Endothelial cell of hepatic sinusoid (primary cell): ENCODE measurements around the gene DUS2.
"Not testable (repeated sequence)": the region's sequence is repeated elsewhere in the genome, so short reads cannot be mapped to it uniquely, and the experiment has no call there.

Experiments used
- in situ Hi-C: cut with HindIII; loops from 2 replicates; pipeline ENCODE4 v1.10.0; 2017; ENCODE audit warnings: low sequenced_read_pairs

Gene DUS2

GRCh38 chr16:67998231-67998778 is 24.8 kb upstream of the DUS2 start:
- in situ Hi-C loops = not testable (repeated sequence)

- in situ Hi-C loops = not testable (repeated sequence)
Measured at GRCh38 chr16:67998779-67999688, 24.1 kb upstream of the DUS2 start, which contains the start of gene DPEP2. Gene DPEP2, minus strand, starts transcription at chr16:67999484. Its CDS starts 6,272 bp downstream, at chr16:67993212.

GRCh38 chr16:67999985-68000384 is 23.1 kb upstream of the DUS2 start:
- in situ Hi-C loops = loop anchor here (10.0 kb wide), 1 partner anchor 115 kb away; the partner anchor contains the start of gene NRN1L

- in situ Hi-C loops = loop anchor here (10.0 kb wide), 1 partner anchor 116 kb away; the partner anchor contains the start of gene NRN1L
Measured at GRCh38 chr16:68000450-68000849, 22.6 kb upstream of the DUS2 start.

DNA sequence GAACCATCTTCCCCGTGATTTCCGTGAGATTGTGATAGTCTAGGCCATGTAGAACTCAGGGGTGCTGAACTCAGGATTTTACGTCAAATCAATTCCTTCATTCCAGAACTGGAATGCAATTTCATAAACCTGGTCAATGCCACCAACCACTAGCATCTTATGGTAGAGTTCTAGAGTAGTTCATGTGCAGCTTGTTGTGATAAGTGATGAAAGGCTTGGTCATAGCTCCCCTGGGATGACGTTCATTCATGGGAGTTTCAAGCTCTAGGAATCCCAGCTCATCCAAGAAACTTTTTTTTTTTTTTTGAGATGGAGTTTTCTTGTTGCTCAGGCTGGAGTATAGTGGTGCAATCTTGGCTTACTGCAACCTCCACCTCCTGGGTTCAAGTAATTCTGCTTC is 20.1 kb upstream of the DUS2 start:
- in situ Hi-C loops = loop anchor here (10.0 kb wide), 1 partner anchor 118 kb away; the partner anchor contains the start of gene NRN1L

- in situ Hi-C loops = loop anchor here (10.0 kb wide), 1 partner anchor 120 kb away; the partner anchor contains the start of gene NRN1L
Measured at GRCh38 chr16:68005211-68005610, 17.9 kb upstream of the DUS2 start.

GRCh38 chr16:68005786-68006286 is 17.2 kb upstream of the DUS2 start:
- in situ Hi-C loops = loop anchor here (10.0 kb wide), 1 partner anchor 121 kb away; the partner anchor contains the start of gene NRN1L

- in situ Hi-C loops = loop anchor here (10.0 kb wide), 1 partner anchor 124 kb away; the partner anchor contains the start of gene NRN1L
Measured at GRCh38 chr16:68009157-68009735, 13.8 kb upstream of the DUS2 start.

GRCh38 chr16:68009872-68010271 is 13.2 kb upstream of the DUS2 start:
- in situ Hi-C loops = loop anchor here (10.0 kb wide), 1 partner anchor 125 kb away; the partner anchor contains the start of gene NRN1L

DNA sequence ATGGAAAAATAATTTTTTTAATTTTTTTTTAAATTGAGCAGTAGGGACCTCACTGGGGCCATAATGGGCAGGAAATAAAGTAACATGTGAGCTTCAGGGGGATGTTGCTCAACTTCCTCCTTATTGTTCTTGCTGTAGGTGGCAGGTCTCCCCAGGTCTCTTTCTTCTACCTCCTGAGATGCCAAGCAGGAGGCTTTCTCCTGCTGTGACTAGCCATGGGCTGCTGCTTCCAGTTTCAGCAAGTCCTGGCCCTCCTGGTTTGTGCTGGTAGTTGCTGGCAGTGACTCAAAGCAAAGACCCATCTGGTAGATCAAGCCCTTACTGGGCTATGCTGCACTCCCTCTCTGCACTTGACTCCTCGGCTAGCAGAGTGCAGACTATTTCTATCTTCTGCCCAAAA is 9.6 kb upstream of the DUS2 start:
- in situ Hi-C loops = no loop called here

DNA sequence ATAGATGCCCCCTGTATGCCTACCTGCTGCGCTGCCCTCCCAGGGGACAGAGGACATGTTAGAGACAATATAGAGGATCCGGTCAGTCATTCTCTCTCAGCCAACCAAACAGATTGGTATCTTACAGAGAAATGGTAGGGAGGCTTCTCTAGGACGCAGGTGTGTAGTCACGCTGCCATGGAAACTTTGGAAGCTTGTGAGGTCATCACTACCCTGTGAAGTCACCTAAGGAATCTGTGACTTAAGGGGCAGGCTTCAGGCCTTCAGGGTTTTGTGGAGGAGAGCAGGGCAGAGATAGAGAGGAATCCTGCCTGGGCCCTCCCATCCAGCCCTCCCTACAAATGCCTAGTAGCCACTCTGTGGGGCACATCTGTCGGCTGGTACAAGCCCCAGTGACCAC is 7.4 kb upstream of the DUS2 start, which contains the start of gene DPEP2NB:
Gene DPEP2NB (minus strand): TSS at position 231 of the 400 bp plus-strand sequence. CDS start 141 bp downstream, at position 90.
- in situ Hi-C loops = no loop called here

DNA sequence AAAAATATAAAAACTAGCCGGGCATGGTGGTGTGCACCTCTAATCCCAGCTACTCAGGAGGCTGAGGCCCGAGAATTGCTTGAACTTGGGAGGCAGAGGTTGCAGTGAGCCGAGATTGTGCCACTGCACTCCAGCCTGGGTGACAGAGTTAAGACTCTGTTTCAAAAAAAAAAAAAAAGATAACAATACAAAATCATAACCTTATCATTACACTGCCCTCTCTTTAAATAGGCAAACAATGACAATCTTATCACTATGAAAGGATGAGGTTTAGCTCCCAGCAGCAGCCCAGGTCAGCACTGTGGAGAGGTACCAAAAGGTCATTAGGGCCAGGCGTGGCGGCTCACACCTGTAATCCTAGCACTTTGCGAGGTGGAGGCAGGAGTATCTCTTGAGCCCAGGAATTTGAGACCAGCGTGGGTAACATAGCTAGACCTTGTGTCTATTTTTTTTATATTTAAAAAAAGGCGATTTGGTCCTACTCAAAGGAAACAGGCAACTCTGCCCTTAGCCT is 3.9 kb upstream of the DUS2 start:
- in situ Hi-C loops = no loop called here

DNA sequence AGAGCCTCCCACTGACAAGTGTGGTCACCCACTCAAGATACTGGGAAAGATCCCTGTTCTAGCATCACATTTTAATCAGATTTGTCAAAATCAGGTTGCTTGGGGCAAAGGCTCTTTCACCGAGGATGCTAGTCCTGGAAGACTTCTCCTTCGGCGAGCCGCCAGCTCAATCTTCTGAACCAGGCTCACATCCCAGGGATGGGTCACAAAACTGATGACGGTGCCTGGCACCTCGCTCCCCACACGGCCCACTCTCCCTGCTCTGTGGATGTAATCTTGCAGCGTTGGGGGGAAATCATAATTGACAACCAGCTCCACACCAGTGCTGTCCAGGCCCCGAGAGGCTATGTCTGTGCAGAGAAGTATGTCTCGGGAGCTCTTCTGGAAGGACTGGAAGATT is 1.6 kb upstream of the DUS2 start:
- in situ Hi-C loops = no loop called here

- in situ Hi-C loops = no loop called here
Measured at GRCh38 chr16:68022278-68022727, 781 bp upstream of the DUS2 start.

DNA sequence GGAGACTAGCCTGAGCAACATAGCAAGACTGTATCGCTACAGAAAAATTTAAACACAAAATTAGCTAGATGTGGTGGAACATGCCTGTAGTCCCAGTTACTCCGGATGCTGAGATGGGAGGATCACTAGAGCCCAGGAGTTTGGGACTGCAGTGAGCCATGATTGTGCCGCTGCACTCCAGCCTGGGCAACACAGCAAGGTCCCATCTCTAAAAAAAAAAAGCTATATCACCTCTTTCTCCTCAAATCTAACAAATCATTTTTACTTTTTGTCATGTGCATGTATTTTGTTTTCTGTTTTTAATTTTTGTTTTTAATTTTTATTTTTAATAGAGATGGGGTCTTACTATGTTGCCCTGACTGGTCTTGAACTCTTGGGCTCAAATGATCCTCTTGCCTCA is 5.9 kb downstream of the DUS2 start:
- in situ Hi-C loops = no loop called here

GRCh38 chr16:68030108-68030507 is 7.0 kb downstream of the DUS2 start:
- in situ Hi-C loops = not testable (repeated sequence)

DNA sequence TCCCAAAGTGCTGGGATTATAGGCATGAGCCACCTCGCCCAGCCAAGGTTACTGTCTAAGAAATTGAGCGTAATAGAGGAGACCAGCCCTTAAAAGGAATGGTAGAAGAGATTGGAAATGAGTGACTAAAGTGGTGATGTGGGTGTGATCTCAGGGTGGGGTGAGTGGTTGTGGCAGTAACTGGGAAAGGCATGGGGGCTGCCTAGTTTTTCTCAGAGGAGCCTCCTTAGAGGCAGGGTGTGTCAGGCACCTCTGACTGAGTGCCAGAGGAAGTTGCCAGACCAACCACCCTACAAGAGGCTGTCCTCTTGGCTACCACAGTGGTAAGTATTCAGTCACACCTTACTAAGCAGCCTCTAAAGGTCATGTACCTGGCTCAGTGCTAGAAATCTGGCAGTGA is 8.9 kb downstream of the DUS2 start:
- in situ Hi-C loops = no loop called here

DNA sequence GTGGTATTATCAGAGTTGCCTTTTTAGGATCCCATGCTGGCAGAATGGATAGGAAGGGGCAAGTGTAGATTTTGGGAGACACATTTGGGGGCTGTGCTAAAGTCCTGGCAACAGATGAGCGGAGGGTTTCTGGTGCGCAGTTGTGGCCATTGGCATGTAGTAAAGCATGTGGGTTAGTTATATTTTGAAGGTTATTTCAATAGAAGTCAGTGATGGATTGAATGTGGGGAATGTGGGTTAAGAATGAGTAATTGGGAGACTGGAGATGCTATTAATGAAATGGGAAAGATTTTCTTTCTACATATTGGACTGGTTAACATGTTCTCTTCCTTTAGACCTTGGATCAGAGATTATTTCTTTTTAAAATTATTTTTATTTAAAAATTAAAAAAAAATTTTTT is 10.0 kb downstream of the DUS2 start:
- in situ Hi-C loops = no loop called here

- in situ Hi-C loops = no loop called here
Measured at GRCh38 chr16:68035227-68035626, 12.1 kb downstream of the DUS2 start.

- in situ Hi-C loops = no loop called here
Measured at GRCh38 chr16:68037841-68038597, 14.9 kb downstream of the DUS2 start.
